ENCODE results near the gene TAGLN2.

Gene TAGLN2

GRCh38 chr1:159947942-159948341 lies 22.6 kb upstream of the TAGLN2 start:
- no peak for DNase-seq

- no peak for DNase-seq
Observed at GRCh38 chr1:159946242-159947187, 21.2 kb upstream of the TAGLN2 start.

- DNase-seq, result peak; percentile 81 to 84
Observed at GRCh38 chr1:159945483-159946241, 20.4 kb upstream of the TAGLN2 start, which contains the start of gene IGSF9. TSS of gene IGSF9 (minus strand) at chr1:159945613. CDS start at chr1:159943454, 2,159 bp downstream.

- no peak for DNase-seq
Observed at GRCh38 chr1:159944623-159945455, 19.5 kb upstream of the TAGLN2 start.

- DNase-seq, result no peak
Observed at GRCh38 chr1:159943908-159944622, 18.8 kb upstream of the TAGLN2 start.

- no peak for DNase-seq
Observed at GRCh38 chr1:159943278-159943640, 18.0 kb upstream of the TAGLN2 start.

GRCh38 chr1:159942632-159943277 lies 17.4 kb upstream of the TAGLN2 start:
- DNase-seq, result no peak

GRCh38 chr1:159941591-159942560 lies 16.6 kb upstream of the TAGLN2 start:
- no peak for DNase-seq

- DNase-seq, result no peak
Observed at GRCh38 chr1:159941141-159941540, 15.8 kb upstream of the TAGLN2 start.

- no peak for DNase-seq
Observed at GRCh38 chr1:159940006-159940620, 14.8 kb upstream of the TAGLN2 start.

GRCh38 chr1:159939678-159940002 lies 14.3 kb upstream of the TAGLN2 start:
- DNase-seq, result no peak

- DNase-seq, result no peak
Observed at GRCh38 chr1:159938905-159939677, 13.8 kb upstream of the TAGLN2 start.

- no peak for DNase-seq
Observed at GRCh38 chr1:159938211-159938852, 13.0 kb upstream of the TAGLN2 start.

- DNase-seq, result no peak
Observed at GRCh38 chr1:159937054-159937750, 11.9 kb upstream of the TAGLN2 start.

GRCh38 chr1:159936273-159936904 lies 11.1 kb upstream of the TAGLN2 start:
- DNase-seq, result peak; percentile 76 to 81

- DNase-seq, result no peak
Observed at GRCh38 chr1:159935719-159936272, 10.5 kb upstream of the TAGLN2 start.

- no peak for DNase-seq
Observed at GRCh38 chr1:159935305-159935704, 10.0 kb upstream of the TAGLN2 start.
